Tongue (tissue), 3 donors: ENCODE measurements around the gene KIF1A. TPM values are rescaled to one million over a fixed set of nuclear protein-coding genes. Genes with fewer than 3 reads are reported as not detected.
A peak's percentile ranks its signal among the peaks of the same experiment; 100 is the strongest.
"Not testable (repeated sequence)": the region's sequence is repeated elsewhere in the genome, so short reads cannot be mapped to it uniquely, and the experiment has no call there.

Experiments
- DNase-seq: peaks from one replicate; pipeline ENCODE4 v3.0.0-alpha.2; 2015
- small RNA-seq: library from RNA; depleted of rRNA; stranded (forward); fragments of <200 nt; gene quantifications from one replicate; pipeline ENCODE3, GENCODE V24; 2014; ENCODE audit warnings: low replicate concordance
- total RNA-seq: library from RNA; depleted of rRNA; stranded (reverse); fragments of >200 nt; gene quantifications from one replicate; pipeline ENCODE4 v1.2.3, GENCODE V29; 2014

The KIF1A gene
- total RNA-seq, 1 donor from 2014 or later: 8.9 TPM

- DNase-seq: peak; percentile 21
These were observed 134.1 kb downstream of the KIF1A start for GRCh38 chr2:240685771-240686371.

GRCh38 chr2:240683980-240684728 is 135.9 kb downstream of the KIF1A start:
- DNase-seq: not testable (repeated sequence)

- DNase-seq: not testable (repeated sequence)
These were observed 136.6 kb downstream of the KIF1A start for GRCh38 chr2:240683329-240683979.

- DNase-seq: not testable (repeated sequence)
These were observed 137.4 kb downstream of the KIF1A start, which contains the start of gene AQP12B for GRCh38 chr2:240682431-240683224. Gene AQP12B (minus strand): TSS chr2:240682885. CDS start chr2:240682837, 48 bp downstream.

GRCh38 chr2:240680185-240680584 is 139.8 kb downstream of the KIF1A start:
- not testable (repeated sequence) for DNase-seq

- not testable (repeated sequence) for DNase-seq
These were observed 141.1 kb downstream of the KIF1A start for GRCh38 chr2:240678909-240679308.

GRCh38 chr2:240678043-240678442 is 142.0 kb downstream of the KIF1A start:
- not testable (repeated sequence) for DNase-seq

- DNase-seq: not testable (repeated sequence)
These were observed 144.7 kb downstream of the KIF1A start for GRCh38 chr2:240675345-240675744.

GRCh38 chr2:240674461-240675184 is 145.4 kb downstream of the KIF1A start:
- peak; percentile 3 for DNase-seq

- no peak for DNase-seq
These were observed 147.3 kb downstream of the KIF1A start for GRCh38 chr2:240672701-240673190.

GRCh38 chr2:240672076-240672700 is 147.8 kb downstream of the KIF1A start:
- DNase-seq: no peak

- no peak for DNase-seq
These were observed 149.1 kb downstream of the KIF1A start for GRCh38 chr2:240670950-240671349.

- no peak for DNase-seq
These were observed 149.6 kb downstream of the KIF1A start for GRCh38 chr2:240670402-240670801.

- DNase-seq: no peak
These were observed 155.4 kb downstream of the KIF1A start for GRCh38 chr2:240664622-240665021.

Small RNA genes lying within 50 kb of the gene (small RNA-seq; reads per million reads assigned to genes)
- gene AC011298.3: not detected

Other genes with a start within 250 kb of the KIF1A start
- gene CAPN10, start 233.5 kb downstream of the KIF1A start, total RNA-seq: 24.3 TPM
- 1.1 TPM for gene GPR35, start 194.7 kb downstream of the KIF1A start, total RNA-seq
- not detected for gene AQP12B, start 137.3 kb downstream of the KIF1A start, total RNA-seq
- gene AQP12A, start 128.4 kb downstream of the KIF1A start, total RNA-seq: not detected
- not detected for gene AGXT, start 48.6 kb upstream of the KIF1A start, total RNA-seq
- gene MAB21L4, start 75.9 kb upstream of the KIF1A start, total RNA-seq: 23.0 TPM
- gene CROCC2, start 86.1 kb upstream of the KIF1A start, total RNA-seq: not detected
- gene SNED1, start 178.4 kb upstream of the KIF1A start, total RNA-seq: 15.0 TPM